22Rv1 (cell line): ENCODE data around the gene ALDH1L1.

Experiments
- H3K27ac ChIP-seq: fragments of 450-650 bp; 2 replicates; pipeline ENCODE4 v1.5.1; 2017
- CTCF ChIP-seq: fragments of 450-650 bp; IDR thresholded peaks from 2 replicates; pipeline ENCODE4 v1.5.1; 2017; ENCODE audit warnings: mild to moderate bottlenecking
- ZFX ChIP-seq: fragments of 450-650 bp; IDR thresholded peaks from 2 replicates; pipeline ENCODE4 v1.6.1; 2017; ENCODE audit warnings: antibody characterized with exemption, borderline replicate concordance

The ALDH1L1 gene

GRCh38 chr3:126106336-126107202 is 73.8 kb downstream of the ALDH1L1 start:
- no peak overlapping the region for H3K27ac ChIP-seq
- TF ChIP-seq ZFX (no peak), CTCF (no peak)

GRCh38 chr3:126105691-126106187 is 74.6 kb downstream of the ALDH1L1 start:
- H3K27ac ChIP-seq, result no peak overlapping the region
- TF ChIP-seq CTCF (no peak), ZFX (no peak)

GRCh38 chr3:126104742-126105605 is 75.4 kb downstream of the ALDH1L1 start:
- no peak overlapping the region for H3K27ac ChIP-seq
- TF ChIP-seq CTCF (no peak), ZFX (no peak)

GRCh38 chr3:126104028-126104635 is 76.3 kb downstream of the ALDH1L1 start:
- no peak for TF ChIP-seq ZFX
- no peak for TF ChIP-seq CTCF
- H3K27ac ChIP-seq, result no peak overlapping the region

- no peak overlapping the region for H3K27ac ChIP-seq
- no peak for TF ChIP-seq ZFX
- no peak for TF ChIP-seq CTCF
Observed at GRCh38 chr3:126103121-126104027, 77.0 kb downstream of the ALDH1L1 start.

- no peak overlapping the region for H3K27ac ChIP-seq
- TF ChIP-seq CTCF (no peak), ZFX (no peak)
Observed at GRCh38 chr3:126102530-126102951, 77.8 kb downstream of the ALDH1L1 start.
